Stimulated activated CD4-positive, alpha-beta T cell treated with anti-CD3 and anti-CD28 coated beads, Interleukin-2, amount 100 ng/mL, for 4 hours (primary cell): ENCODE data around the gene MX2.

ENCODE experiments used
- DNase-seq: peaks from one replicate; pipeline ENCODE4 v3.0.0-alpha.2; 2020; ENCODE audit warnings: low read depth

MX2 gene

GRCh38 chr21:41365377-41366107, 3.7 kb downstream of the MX2 start:
- no peak for DNase-seq

- peak; percentile 12 for DNase-seq
Observed at GRCh38 chr21:41366522-41367151, 4.8 kb downstream of the MX2 start.

GRCh38 chr21:41367301-41367944, 5.6 kb downstream of the MX2 start:
- no peak for DNase-seq

- no peak for DNase-seq
Observed at GRCh38 chr21:41367945-41368734, 6.3 kb downstream of the MX2 start.

DNA sequence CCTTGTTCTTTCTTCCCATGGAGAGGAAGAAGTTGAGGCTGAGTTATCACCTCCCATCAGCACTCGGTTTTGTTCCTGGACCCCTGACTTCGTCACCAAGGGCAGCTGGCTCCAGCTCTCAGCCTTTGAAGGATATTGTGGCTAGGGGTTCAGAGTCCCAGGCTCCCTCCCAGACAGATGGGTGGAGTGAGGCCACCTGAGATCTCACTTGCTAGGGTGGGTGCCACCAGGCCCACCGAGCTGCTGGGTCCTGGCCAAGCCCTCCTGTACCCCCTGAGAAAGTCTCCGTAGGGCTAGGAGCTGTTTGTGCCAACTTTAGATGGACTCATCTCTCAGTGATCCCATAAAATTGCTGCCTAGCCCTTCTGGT, 6.9 kb downstream of the MX2 start:
- DNase-seq: no peak

DNA sequence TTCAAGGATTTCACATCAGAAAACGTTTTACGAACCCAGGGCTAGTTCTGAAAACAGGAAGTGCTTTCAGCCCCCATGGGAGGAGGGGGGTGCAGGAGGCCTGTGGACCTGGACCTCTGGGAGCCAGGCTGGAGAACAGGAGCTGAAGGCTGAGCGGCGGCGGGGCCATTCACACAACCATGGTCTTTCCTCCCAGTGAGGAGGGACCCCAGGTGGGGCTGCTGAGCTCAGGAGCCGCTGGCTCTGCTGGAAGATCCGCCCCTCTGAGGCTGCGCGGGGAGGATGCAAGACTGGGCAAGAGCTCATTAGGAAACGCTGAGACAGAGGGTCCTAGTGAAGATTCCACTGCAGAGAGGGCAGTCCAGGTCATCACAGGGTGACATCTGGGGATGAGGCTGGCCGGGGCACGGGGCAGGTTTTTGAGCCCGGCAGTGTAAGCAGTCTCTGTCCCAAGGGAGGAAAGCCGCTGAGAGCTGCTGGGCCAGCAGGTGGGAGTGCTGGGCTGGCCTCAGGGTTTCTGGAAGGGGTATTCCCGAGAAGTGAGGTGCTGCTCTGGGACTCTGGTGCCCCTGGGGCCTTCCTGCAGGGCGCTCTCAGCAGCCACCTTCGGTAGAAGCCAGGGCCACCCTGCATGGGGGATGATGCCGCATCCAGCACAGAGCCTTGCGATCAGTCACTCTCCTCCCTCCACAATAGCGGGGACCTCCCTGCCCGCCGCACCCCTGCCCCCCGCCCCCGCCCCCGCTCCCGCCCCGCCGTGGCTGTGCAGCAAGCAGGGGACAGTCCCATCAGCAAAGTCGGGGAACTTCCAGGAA, 7.5 kb downstream of the MX2 start:
- peak; percentile 17 for DNase-seq

- DNase-seq: peak; percentile 5
Observed at GRCh38 chr21:41369920-41370839, 8.4 kb downstream of the MX2 start.

DNA sequence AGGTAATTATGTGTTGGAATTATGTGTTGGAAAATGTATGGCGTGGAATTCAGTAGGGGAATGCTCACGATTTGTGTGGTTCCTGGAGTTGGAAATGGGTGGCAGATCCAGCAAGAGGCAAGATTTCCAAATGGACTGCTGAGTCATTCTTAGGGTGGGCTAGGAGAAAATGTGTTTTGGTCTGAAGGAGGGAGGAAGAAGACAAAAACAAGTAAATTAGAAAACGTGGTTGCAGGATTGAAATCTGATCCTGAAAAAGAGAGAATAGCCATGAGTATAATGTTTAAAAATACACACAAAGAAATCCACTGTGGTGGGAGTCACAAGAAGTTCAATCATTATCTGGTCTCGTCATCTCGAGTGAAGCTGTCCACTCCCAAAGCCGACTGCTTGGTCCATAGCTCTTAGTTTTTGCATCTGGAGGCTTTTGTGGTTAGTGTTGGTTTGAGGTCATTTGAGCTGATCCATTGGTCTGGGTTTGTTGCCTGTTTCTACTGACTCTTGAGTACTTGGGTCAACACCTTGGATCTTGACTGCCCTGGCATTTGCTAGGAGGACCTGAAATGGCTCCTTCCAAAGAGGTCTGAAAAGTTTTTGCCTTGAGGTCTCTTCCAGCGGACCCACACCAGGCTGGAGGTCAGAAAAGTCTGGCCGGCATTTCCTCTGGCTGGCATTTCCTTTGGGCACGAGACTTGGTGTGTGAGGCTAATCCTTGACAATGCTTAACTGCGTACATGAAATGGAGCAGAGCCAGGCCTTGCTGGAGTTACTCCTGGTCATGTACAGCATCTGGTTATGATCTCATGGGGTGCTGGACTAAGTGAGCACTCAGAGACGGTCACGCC, 9.2 kb downstream of the MX2 start:
- no peak for DNase-seq

DNA sequence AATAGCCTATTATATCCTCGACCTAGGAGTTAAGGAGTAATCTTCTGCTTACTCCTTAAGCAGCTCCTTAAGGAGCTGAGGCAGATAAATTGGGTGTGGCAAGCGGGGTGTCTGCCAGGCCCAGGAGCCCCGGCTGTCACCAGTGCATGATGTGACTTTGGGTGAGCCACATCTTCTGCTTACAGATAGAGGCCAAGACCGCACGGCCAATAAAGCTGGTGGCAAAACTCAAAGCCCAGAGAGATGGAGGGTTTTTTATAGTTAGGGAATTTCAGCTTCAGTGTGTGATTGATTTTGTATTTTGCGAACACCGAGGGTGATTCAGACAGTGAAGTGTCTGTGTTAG, 9.8 kb downstream of the MX2 start:
- DNase-seq: no peak

DNA sequence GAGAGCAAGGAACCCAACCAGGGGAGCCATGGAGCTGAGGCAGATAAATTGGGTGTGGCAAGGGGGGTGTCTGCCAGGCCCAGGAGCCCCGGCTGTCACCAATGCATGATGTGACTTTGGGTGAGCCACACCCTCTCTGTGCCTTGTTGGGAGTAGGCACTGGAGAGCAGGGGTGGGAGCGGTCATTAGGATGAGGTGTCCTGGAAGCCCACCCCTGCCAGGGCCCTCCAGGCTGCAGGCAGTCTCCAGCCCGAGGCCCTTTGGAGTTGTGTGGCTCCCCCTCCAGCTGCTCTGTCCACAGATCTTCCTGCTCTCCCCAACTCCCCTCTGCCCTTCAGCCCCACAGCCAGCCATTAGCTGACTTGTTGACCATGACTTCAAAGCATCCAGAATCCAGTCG, 11.4 kb downstream of the MX2 start:
- DNase-seq: no peak

DNA sequence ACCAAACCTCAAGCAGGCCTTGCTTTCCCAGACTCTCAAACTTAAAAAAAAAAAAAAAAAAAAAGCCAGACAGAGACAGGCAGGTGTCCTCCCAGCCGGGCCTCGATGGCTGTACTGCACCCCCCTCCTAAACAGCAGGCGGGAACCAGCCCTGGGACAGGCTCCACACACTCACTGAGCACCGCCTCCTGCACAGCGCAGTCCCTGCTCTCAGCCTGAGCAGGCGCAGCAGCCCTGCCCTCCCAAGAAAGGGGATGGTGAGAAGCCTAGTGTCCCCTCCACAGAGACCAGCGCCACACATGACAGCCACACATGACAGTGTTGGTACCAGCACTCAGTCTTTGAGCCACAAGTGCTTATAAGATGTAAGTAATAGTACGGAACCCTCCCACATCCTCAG, 11.9 kb downstream of the MX2 start:
- DNase-seq: no peak

- DNase-seq: no peak
Observed at GRCh38 chr21:41374177-41374712, 12.4 kb downstream of the MX2 start.

- DNase-seq: no peak
Observed at GRCh38 chr21:41374867-41375533, 13.2 kb downstream of the MX2 start.

DNA sequence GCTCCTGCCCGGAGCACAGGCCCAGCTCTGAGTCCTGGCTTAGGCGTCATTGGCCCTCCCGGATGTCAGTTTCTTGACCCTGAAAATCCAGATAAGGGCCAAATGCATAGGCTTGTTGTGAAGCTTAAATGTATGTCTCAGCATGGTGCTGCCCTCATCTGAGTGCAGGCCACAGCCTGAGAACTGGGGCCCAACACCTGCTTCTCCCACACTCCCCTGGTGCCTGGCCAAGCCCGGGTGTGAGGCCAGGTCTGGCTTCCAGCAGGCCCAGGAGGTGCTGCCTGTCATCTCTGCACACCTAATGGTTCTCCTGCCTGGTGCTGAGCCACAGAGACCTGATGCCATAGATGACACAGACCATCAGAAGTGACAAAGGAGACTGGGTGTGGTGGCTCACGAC, 14.0 kb downstream of the MX2 start:
- no peak for DNase-seq

GRCh38 chr21:41377715-41378114, 15.9 kb downstream of the MX2 start:
- no peak for DNase-seq

DNA sequence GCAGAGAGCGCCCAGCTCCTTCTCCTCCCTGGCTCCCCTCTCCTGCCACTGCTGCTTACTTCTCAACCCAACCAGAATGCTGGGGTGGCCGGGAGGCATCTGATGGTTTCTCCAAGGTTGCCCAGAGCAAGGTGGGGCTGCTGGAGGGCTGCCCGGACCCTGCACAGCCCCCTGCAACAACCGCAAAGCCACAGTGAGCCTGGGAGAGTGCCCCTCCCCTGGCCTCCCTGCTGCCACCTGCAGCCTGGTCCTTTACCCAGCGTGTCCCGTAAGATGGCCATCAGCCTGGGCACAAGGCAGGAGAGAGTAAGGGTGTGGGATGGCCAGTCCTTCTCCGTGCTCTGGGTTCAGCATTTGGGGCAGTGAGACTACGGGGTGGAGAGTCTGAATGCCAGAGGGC, 17.0 kb downstream of the MX2 start:
- no peak for DNase-seq

DNA sequence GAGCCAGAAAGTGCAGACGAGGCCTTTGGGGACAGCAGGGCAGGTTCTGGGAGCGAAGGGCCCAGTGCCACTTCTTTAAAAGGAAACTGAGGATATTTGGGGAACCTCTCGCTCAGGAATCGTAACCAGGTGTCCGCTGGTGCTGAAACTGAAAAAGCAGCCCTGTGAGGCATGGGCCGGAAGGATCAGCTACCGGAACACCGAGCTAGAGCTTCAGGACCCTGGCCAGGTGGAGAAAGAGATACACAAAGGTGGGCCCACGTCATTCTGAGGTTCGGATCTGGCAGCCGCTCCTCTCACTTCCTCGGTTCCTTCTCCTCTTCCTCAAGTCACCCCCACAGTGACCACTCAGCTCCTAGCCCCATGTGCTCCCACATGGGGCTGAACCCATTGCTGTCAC, 18.1 kb downstream of the MX2 start:
- DNase-seq: no peak

DNA sequence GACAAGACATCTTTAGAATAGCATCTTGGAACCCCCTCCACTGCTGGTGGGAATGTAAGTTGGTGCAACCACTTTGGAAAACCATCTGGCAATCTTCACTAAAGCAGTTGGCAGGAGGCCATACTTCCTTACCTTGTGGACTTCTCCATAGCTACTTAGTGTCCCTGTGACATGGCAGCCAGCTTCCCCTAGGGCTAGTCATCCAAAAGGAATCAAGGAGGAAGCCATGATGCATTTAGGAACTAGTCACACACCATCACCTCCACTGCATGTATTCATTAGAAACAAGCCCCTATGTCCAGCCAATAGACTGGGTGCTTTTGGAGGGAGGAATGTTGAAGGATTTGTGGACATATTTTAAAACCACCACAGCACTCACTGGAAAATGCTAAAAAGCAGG, 19.9 kb downstream of the MX2 start:
- DNase-seq: no peak
